ENCODE data around the gene ZCCHC14. TPM values are rescaled to one million over a fixed set of nuclear protein-coding genes. Genes with fewer than 3 reads are reported as not detected.
"Not testable (repeated sequence)": the region's sequence is repeated elsewhere in the genome, so short reads cannot be mapped to it uniquely, and the experiment has no call there.

ZCCHC14 gene
- total RNA-seq, 4 donors from 2014 or later = 8.3 to 19.6 (median 14.7) TPM

DNA sequence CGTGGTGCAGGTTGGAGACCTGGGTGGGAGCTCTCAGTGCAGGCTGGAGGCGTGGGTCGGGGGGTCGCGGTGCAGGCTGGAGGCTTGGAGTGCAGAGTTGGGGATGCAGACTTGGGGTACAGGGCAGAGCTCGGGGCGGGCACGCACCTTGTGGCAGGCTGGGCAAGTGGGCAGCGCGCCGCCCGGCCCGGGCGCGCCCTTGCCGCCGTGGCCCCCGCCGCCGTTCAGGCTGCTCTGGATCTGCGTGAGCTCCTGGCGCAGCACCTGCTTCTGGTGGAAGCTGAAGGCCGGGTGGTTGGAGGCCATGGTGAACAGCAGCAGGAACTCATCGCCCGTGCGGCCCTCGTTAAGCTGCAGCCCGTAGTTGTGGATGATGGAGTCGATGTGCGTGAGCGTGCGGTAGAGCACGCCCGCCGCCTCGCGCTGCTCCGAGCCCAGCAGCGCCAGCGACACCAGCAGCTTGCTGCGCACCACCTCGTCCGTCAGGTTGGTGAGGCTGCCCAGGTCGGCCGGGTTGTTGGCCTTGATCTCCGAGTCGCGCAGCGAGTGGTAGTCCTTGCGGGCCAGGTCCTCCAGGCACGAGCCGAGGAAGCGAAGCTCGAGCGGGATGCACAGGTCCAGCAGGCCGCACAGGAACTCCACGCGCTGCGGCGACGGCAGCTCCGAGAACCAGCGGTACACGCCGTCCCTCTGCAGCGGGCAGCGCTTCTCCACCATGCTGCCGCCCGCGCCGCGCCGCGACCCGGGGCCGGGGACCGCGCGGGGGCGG lies 1.1 kb downstream of the ZCCHC14 start:
- intact Hi-C loops (cut with DNase I) = no loop called here
- DNase-seq = no peak
- Histone ChIP-seq H3K27me3 (no peaks in the 10 kb centered on the region), H3K4me1 (peaks cover 40 to 61% (median 50%) of the 10 kb centered on the region in 3 donors), H3K4me3 (peak overlapping the region; percentile 36 to 74 (median 52)), H3K27ac (peak overlapping the region; percentile 58 to 80 (median 65)), H3K36me3 (no peaks in the 10 kb centered on the region), H3K9me3 (no peaks in the 10 kb centered on the region)
- TF ChIP-seq, protein P1, sequence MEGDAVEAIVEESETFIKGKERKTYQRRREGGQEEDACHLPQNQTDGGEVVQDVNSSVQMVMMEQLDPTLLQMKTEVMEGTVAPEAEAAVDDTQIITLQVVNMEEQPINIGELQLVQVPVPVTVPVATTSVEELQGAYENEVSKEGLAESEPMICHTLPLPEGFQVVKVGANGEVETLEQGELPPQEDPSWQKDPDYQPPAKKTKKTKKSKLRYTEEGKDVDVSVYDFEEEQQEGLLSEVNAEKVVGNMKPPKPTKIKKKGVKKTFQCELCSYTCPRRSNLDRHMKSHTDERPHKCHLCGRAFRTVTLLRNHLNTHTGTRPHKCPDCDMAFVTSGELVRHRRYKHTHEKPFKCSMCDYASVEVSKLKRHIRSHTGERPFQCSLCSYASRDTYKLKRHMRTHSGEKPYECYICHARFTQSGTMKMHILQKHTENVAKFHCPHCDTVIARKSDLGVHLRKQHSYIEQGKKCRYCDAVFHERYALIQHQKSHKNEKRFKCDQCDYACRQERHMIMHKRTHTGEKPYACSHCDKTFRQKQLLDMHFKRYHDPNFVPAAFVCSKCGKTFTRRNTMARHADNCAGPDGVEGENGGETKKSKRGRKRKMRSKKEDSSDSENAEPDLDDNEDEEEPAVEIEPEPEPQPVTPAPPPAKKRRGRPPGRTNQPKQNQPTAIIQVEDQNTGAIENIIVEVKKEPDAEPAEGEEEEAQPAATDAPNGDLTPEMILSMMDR (IDR thresholded peaks at IDR 0.05) = no peak
- WGBS, 2 donors = 25 to 38% methylated on average over 3 to 19 of the region's 80 CpGs

DNA sequence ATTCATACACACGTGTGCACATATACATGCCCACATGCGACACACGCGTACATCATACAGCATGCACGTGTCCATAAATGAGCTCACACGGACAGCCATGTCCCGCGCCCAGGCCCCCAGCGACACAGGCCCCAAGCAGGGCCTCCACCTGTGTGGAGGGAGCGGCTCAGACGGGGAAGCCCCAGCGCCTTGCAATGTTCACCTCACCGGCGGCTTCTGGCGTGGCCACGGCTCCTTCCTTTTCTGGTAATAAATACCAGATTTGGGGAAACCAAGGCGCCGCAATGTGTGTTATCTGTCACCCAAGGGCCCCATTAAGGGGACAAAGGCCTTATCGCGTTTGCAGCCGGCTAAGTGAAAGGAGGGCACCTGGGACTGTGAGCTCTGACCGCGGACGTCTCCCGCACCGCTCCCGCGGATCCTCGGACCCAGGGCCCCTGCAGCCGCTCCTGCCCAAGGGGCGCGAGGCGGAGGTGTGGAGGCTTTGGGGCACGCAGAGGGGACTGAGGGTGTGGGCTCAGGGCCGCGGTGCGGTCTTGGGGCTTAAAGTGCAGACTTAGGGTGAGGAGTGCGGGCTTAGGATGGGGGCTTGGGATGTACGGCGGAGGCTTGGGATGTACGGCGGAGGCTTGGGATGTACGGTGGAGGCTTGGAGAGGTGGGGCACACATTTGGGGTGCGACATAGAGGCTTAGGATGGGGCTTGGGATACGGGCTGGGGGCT lies 1.9 kb downstream of the ZCCHC14 start:
- Histone ChIP-seq H3K27ac (peak overlapping the region; percentile 58 to 80 (median 65)), H3K4me1 (peaks cover 40 to 69% (median 57%) of the 10 kb centered on the region in 3 donors), H3K4me3 (peak overlapping the region; percentile 36 to 74 (median 52))
- intact Hi-C loops (cut with DNase I); H3K27me3 ChIP-seq; H3K36me3 ChIP-seq; DNase-seq; H3K9me3 ChIP-seq: not testable (repeated sequence)
- 27 to 41% methylated on average over 18 to 20 of the region's 45 CpGs for WGBS, 2 donors

- H3K27me3 ChIP-seq = no peaks in the 10 kb centered on the region
- H3K27ac ChIP-seq = peak overlapping the region; percentile 32 to 80 (median 65)
- H3K4me1 ChIP-seq = peaks cover 40 to 76% (median 65%) of the 10 kb centered on the region in 3 donors
- no peak for DNase-seq
- no peak for TF ChIP-seq POLR2A (IDR thresholded peaks at IDR 0.05)
- TF ChIP-seq, protein P1 (IDR thresholded peaks at IDR 0.05) = no peak
- H3K4me3 ChIP-seq = peak overlapping the region; percentile 36 to 74 (median 52)
- intact Hi-C loops (cut with DNase I) = no loop called here
- WGBS, 2 donors = 2 to 5% methylated on average over 15 to 16 of the region's 16 CpGs
- H3K9me3 ChIP-seq = no peaks in the 10 kb centered on the region
- H3K36me3 ChIP-seq = no peaks in the 10 kb centered on the region
Measured at GRCh38 chr16:87490096-87490798, 2.6 kb downstream of the ZCCHC14 start.

DNA sequence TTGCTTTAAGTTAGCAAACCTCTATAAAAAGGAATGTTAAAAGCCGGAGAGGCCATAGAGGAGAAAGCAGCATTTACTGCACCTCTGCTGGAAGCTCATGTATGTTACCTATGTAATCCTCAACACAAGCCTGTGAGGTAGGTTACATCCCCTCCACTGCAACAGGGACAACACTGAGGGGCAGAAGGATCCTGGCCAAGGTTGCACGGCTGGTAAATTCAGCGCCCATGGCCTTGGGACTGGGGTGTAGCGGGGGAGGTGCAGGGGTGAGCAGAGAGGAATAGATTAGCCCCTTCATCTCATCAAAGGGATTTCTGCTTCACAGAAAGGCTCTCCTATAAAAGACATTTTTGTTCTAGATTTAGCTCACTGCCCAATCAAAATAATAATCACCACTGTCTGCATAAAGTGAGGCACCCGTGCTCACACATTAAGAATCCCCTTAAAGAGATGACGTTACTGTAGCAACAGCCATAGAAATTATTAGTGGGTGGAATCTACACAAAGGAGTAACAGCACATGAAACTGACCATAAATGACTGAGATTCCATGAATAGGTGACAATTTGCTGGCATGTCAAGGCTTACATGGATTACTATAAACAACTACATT lies 3.3 kb downstream of the ZCCHC14 start:
- Histone ChIP-seq H3K27ac (peak overlapping the region in 3 of 4 donors; percentile 44 to 80 (median 70)), H3K9me3 (no peaks in the 10 kb centered on the region), H3K4me1 (peaks cover 40 to 83% (median 72%) of the 10 kb centered on the region in 3 donors), H3K27me3 (no peaks in the 10 kb centered on the region), H3K36me3 (no peaks in the 10 kb centered on the region), H3K4me3 (peak overlapping the region in 3 of 4 donors; percentile 49 to 74 (median 56))
- intact Hi-C loops (cut with DNase I) = no loop called here
- no peak for TF ChIP-seq POLR2A (IDR thresholded peaks at IDR 0.05)
- TF ChIP-seq, protein P1 (IDR thresholded peaks at IDR 0.05) = no peak
- WGBS, 2 donors = 39 to 49% methylated on average over 6 of the region's 6 CpGs
- DNase-seq = no peak

GRCh38 chr16:87488960-87489359 lies 3.9 kb downstream of the ZCCHC14 start:
- 18 to 35% methylated on average over 5 to 6 of the region's 6 CpGs for WGBS, 2 donors
- H3K36me3 ChIP-seq; H3K9me3 ChIP-seq; intact Hi-C loops (cut with DNase I); H3K27me3 ChIP-seq; DNase-seq: not testable (repeated sequence)
- peak overlapping the region in 1 of 4 donors; percentile 18 for H3K4me3 ChIP-seq
- peak overlapping the region in 2 of 4 donors; percentile 70 to 80 for H3K27ac ChIP-seq
- peaks cover 40 to 88% (median 77%) of the 10 kb centered on the region in 3 donors for H3K4me1 ChIP-seq

Data from esophagus squamous epithelium (tissue), 5 donors.